Measurements from ENCODE around the gene BLOC1S4.

GRCh38 chr4:6760865-6761264, 44.9 kb downstream of the BLOC1S4 start:
- TF ChIP-seq POLR2AphosphoS5 (IDR thresholded peaks at IDR 0.05) (no peak), CTCF (IDR thresholded peaks at IDR 0.05) (no peak), POLR2A (IDR thresholded peaks at IDR 0.05) (no peak)
